Activated naive CD8-positive, alpha-beta T cell (primary cell): ENCODE results near the gene EIF3F.

Source experiments
- H3K27ac Mint-ChIP-seq: one replicate; pipeline ENCODE4 v1.8.0; 2021; ENCODE audit warnings: mixed read lengths
- H3K27me3 Mint-ChIP-seq: one replicate; pipeline ENCODE4 v1.8.0; 2021; ENCODE audit warnings: mixed read lengths
- H3K36me3 Mint-ChIP-seq: one replicate; pipeline ENCODE4 v1.8.0; 2021; ENCODE audit warnings: mixed read lengths
- H3K4me1 Mint-ChIP-seq: one replicate; pipeline ENCODE4 v1.8.0; 2021; ENCODE audit warnings: low read depth, mixed read lengths
- H3K4me3 Mint-ChIP-seq: one replicate; pipeline ENCODE4 v1.8.0; 2021; ENCODE audit warnings: mild to moderate bottlenecking, mixed read lengths
- H3K9me3 Mint-ChIP-seq: one replicate; pipeline ENCODE4 v1.8.0; 2021; ENCODE audit warnings: low read depth, mixed read lengths

The EIF3F gene

DNA sequence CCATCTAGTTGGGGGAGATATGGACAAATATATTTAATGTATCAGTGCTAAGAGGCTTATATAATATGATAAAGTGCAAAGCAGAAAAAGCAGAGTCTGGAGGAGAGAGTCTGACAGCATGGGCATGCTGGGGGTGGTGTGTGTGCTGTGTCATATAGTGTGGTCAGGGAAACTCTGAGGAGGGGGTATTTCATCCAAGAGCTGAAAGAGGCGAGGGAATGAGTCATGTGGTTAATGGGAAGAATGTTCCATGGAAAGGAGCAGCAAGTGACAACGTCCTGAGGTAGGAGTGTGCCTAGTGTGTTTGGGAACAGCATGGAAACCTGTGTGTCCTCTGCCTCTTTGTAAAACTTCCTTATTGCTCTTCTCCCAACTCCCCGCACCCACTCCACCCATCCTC is 38.0 kb downstream of the EIF3F start:
- Mint-ChIP-seq H3K4me1 (peaks cover 5% of the 10 kb centered on the region), H3K4me3 (no peak overlapping the region), H3K27ac (no peak overlapping the region), H3K36me3 (no peaks in the 10 kb centered on the region), H3K27me3 (peaks cover 13% of the 10 kb centered on the region), H3K9me3 (no peaks in the 10 kb centered on the region)

DNA sequence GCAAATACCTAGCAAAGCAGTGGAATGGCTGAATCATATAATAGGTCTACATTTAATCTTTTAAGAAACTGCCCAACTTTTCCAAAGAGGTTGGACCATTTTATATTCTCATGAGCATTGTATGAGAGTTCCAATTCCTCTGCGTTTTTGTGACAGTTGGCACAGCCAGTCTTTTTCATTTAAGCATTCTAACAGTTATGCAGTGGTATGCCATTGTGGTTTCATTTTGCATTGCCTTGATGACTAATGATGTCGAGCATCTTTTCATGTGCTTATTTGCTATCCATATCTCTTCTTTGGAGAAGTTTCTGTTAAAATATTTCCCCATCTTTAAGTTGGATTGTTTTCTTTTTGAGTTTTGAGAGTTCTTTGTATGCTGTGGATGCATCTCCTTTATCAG is 38.7 kb downstream of the EIF3F start:
- no peaks in the 10 kb centered on the region for H3K4me1 Mint-ChIP-seq
- H3K9me3 Mint-ChIP-seq: no peaks in the 10 kb centered on the region
- H3K27ac Mint-ChIP-seq: no peak overlapping the region
- peaks cover 6% of the 10 kb centered on the region for H3K27me3 Mint-ChIP-seq
- H3K4me3 Mint-ChIP-seq: no peak overlapping the region
- no peaks in the 10 kb centered on the region for H3K36me3 Mint-ChIP-seq

DNA sequence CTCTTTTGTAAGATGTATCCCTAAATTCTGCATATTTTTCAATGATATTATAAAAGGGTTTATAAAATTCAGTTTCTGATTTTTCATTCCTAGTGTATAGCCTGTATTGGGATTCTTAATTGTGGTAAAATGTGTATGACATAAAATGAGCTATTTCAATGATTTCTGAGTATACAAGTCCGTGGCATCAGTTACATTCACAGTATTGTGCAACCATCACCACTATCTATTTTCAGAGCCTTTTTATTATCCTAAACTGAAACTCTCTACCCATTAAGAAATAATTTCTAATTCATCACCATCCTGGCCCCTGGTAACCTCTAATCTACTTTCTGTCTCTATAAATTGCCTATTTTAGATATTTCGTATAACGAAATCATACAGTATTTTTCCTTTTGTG is 39.8 kb downstream of the EIF3F start:
- H3K27ac Mint-ChIP-seq: no peak overlapping the region
- H3K27me3 Mint-ChIP-seq: peaks cover 5% of the 10 kb centered on the region

DNA sequence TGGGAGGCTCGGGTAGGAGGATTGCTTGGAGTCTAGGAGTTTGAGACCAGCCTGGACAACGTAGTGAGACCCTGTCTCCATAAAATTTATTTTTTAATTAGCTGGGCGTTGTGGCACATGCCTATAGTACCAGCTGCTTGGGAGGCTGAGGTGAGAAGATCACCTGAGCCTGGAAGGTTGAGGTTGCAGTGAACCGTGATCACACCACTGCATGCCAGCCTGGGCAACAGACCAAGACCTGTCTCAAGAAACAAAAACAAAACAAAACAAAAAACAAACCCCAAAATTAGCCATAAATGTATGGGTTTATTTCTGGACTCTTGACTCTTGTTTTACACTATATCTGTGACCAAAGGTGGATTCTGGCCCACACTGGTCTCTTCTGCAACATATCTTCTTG is 41.6 kb downstream of the EIF3F start:
- H3K36me3 Mint-ChIP-seq: no peaks in the 10 kb centered on the region
- H3K9me3 Mint-ChIP-seq: no peaks in the 10 kb centered on the region
- no peak overlapping the region for H3K27ac Mint-ChIP-seq
- H3K4me1 Mint-ChIP-seq: peaks cover 6% of the 10 kb centered on the region
- H3K27me3 Mint-ChIP-seq: peaks cover 16% of the 10 kb centered on the region
- no peak overlapping the region for H3K4me3 Mint-ChIP-seq

More for the DNA sequence above, 39.8 kb downstream of the EIF3F start:
- Mint-ChIP-seq H3K9me3 (no peaks in the 10 kb centered on the region), H3K36me3 (no peaks in the 10 kb centered on the region), H3K4me3 (no peak overlapping the region), H3K4me1 (no peaks in the 10 kb centered on the region)

DNA sequence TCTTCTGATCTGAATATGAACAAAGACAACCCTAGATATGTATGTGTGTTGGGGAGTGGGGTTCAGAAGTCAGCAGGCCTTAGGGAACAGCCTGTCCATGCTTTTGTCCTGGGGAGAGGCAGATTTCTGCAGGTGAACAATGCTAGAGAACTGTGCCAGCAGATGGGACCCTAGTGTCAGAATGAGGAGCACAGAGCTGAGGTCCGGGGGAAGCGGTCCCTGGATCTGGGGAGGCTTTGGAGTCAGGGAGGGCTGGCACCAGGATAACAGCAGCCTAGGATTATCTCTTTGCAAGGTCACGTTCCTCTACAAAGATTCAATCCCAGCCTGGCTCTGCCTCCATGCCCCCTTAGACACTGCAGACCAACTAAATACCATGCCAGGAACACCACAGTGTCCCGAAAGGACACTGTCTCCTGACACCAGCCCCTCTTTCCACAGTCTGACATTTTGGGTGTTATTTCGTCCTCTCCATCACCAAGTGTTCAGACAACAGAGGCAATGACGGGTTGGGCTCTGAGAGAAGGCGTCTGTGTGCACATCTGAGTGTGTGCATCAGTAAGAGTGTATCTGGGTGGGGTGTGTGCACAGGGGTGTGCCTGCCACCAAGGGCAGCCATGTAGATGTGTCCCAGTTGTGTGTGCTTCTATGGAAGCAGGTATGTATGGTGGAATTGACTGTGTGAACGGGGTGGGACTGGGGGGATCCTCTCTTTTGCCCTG is 43.5 kb downstream of the EIF3F start:
- Mint-ChIP-seq H3K4me1 (peaks cover 6% of the 10 kb centered on the region), H3K36me3 (no peaks in the 10 kb centered on the region), H3K27ac (no peak overlapping the region), H3K4me3 (no peak overlapping the region), H3K9me3 (no peaks in the 10 kb centered on the region), H3K27me3 (peaks cover 16% of the 10 kb centered on the region)

DNA sequence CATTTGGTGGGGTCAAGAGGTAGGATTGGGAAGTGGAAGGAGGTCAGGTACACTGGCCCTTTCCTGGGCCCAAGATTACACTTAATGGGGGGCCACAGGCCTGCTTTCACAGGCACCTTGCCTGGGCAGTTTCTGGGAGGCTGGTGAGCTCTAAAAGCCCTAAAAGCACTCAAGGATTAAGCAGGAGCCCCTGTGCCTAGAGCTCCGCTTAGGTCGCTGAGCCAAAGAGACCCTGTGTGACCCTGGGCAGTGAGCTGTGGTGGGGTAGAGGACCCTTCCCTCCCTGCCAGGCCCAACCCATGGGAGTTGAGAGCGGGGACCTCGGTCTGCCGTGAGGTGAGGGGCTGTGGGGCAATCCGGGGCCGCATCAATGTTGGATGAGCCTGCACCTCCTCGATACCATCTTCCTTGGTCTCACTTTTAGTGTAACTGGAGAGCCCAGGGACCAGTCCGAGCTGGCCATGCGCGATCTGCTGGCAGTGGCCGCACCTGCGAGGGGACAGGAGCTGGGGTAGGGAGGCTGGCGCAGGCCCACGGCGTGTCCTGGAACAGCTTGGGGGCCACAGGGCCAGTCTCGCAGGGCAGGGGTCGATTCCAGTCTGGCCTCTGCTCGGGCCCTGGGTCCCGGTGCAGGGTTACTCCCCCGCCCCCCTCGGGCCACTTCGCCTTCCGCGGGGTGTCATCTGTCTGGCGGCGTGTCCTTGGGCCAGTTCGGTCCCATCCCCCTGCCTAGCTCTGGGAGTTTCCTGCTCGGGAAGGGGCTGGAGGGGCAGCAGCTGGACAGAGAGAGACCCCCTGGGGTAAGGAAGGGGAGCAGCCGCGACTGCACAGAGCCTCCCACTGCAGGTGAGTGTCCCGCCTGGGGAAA is 44.3 kb downstream of the EIF3F start:
- peaks cover 16% of the 10 kb centered on the region for H3K27me3 Mint-ChIP-seq
- no peaks in the 10 kb centered on the region for H3K9me3 Mint-ChIP-seq
- no peaks in the 10 kb centered on the region for H3K36me3 Mint-ChIP-seq
- H3K4me3 Mint-ChIP-seq: no peak overlapping the region
- H3K4me1 Mint-ChIP-seq: peaks cover 6% of the 10 kb centered on the region
- H3K27ac Mint-ChIP-seq: no peak overlapping the region

DNA sequence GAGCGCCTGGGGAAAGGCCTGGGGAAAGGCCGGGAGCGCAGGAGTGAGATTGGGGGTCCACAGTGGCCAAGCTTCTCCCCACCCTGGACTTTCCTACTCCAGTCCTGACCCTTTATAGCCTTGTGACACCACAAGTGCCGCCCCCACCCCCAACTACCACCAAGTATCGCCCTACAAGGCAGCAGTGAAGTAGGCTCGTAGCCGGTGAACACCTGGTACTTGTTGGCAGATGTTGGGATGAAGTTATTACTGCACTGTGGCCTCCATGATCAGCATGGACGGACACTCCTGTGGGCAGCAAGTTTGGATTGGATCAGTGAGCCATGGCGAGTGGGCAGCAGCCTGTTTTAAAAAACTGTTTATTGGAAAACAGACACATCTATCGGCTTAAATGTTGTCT is 45.0 kb downstream of the EIF3F start:
- Mint-ChIP-seq H3K36me3 (no peaks in the 10 kb centered on the region), H3K9me3 (no peaks in the 10 kb centered on the region), H3K4me1 (peaks cover 6% of the 10 kb centered on the region), H3K27me3 (peaks cover 16% of the 10 kb centered on the region), H3K27ac (no peak overlapping the region), H3K4me3 (no peak overlapping the region)

DNA sequence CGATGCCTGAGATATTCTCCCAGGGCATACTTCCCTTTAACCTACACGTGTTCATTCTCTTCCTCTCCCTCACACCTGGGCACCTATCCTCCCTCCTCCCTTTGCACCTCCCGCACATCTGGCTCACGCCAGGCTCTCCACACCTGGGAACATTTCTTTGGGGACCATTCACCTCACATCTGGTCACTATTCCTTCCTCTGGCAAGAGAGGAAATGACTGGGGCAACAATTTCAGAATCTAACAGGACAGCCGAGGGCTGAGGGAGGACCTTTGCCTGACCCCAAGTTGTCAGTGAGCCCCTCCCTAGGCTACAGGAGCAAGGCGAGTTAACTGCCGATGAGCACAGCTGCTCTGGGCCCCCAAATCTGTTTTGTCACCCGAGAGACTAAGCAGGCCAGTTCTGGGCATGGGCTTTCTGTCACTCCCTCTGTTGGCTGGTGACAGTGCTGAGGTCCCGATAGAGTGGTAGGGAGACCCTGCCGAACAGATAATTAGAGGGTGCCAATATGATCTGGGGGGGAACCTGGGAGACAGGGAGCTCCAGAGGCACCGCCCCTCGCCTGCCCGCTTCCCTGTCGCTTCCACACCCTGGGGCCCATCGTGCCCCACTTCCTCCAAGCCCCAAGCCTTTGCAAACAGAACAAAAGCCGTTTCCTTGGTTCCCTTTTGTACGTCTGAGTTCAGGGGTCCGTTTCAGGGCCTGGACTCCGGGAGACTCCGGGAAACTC is 45.6 kb downstream of the EIF3F start:
- Mint-ChIP-seq H3K4me1 (peaks cover 6% of the 10 kb centered on the region), H3K27ac (no peak overlapping the region), H3K4me3 (no peak overlapping the region)

DNA sequence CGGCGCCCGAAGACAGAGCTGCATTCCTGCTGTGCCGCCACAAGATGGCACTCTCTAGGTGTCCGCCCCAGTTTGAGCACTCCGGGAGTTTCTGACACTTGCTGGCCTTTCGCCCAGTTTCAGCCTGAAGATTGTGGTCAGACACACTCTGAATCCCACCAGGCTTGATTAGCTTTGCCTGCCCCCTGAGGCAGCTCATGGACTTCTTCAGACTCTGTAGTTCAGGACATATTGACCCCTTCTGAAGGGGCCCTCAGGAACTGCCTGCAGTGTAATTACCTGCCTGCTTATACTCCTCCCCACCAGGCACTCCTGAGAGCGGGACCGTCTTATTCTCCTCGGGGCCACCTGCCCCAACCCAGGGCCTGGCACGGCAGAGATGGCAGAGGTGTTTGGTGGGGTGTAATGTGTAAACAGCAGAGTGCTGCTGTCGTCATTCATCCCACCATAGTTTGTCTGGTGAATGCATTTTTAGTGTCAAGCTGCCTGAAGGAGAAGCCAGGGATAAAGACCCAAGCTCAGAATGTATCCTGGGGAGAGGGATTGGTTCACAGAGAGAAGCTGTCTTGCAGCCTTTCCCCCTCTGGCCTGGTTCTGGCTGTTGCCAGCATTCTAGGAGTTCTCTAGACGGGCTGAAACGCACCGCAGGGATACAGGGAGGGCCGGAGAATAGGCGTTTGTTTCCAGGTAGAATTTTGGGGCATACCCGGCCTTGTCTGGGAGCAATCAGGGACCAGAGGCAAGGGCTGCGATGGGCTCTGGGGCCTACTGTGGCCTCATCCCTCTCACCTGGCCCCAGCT is 46.4 kb downstream of the EIF3F start:
- peaks cover 12% of the 10 kb centered on the region for H3K27me3 Mint-ChIP-seq
- peaks cover 6% of the 10 kb centered on the region for H3K4me1 Mint-ChIP-seq
- no peak overlapping the region for H3K4me3 Mint-ChIP-seq
- no peak overlapping the region for H3K27ac Mint-ChIP-seq
- no peaks in the 10 kb centered on the region for H3K36me3 Mint-ChIP-seq
- no peaks in the 10 kb centered on the region for H3K9me3 Mint-ChIP-seq

More for the DNA sequence above, 45.6 kb downstream of the EIF3F start:
- no peaks in the 10 kb centered on the region for H3K36me3 Mint-ChIP-seq
- no peaks in the 10 kb centered on the region for H3K9me3 Mint-ChIP-seq
- H3K27me3 Mint-ChIP-seq: peaks cover 16% of the 10 kb centered on the region

DNA sequence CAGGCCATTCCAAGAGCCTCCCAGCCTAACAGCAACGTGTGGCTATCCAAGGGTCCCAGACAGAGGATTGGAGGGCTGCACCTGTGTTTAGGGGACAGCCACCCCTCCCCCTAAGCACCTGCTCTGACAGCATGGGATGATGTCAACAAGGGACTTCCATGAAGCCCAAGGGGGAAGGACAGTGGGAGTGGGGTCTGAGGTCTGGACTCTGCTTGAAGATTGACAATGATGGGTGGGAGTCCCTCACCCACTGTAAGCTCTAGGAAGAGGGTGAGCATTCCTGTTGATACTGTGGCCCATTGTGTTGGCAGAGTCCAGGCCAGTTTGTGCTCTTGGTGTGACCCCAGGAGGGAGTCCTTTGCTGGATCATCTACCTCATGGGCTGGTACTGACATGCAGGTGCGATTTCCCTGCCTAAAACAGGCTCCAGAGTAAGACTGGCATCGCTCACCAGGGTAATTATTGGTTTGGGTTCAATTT is 47.0 kb downstream of the EIF3F start:
- Mint-ChIP-seq H3K36me3 (no peaks in the 10 kb centered on the region), H3K27ac (no peak overlapping the region), H3K4me3 (no peak overlapping the region), H3K9me3 (no peaks in the 10 kb centered on the region), H3K4me1 (peaks cover 6% of the 10 kb centered on the region), H3K27me3 (peaks cover 12% of the 10 kb centered on the region)

DNA sequence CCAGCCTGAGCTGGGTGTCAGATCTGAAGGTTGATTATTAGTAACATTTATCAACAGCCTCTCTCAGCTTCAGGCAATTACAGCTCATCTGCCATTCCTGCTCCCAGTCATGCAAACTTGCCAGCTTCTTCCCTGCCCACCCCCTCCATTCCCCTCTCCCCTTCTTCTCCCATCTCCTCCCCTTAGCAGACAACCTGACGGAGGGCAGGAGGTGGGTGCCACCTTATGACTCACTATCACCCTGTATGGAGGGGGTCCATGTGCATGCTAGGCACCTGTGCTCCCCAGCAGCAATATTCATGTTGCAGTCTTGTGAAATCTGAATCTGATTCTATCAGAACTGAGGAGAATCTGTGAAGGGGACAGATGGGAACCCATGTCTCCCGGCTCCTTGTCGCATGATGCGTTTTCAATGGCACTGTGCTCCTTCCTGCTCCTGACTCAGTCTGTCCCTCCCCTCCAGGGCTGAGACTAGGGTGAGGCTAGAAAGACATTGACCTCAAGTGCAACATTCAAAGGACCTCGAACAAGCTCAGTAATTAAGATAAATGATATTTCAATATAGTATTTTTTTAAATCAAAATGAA is 47.6 kb downstream of the EIF3F start:
- Mint-ChIP-seq H3K27me3 (peaks cover 12% of the 10 kb centered on the region), H3K9me3 (no peaks in the 10 kb centered on the region), H3K4me3 (no peak overlapping the region), H3K27ac (no peak overlapping the region), H3K36me3 (no peaks in the 10 kb centered on the region), H3K4me1 (peaks cover 6% of the 10 kb centered on the region)

DNA sequence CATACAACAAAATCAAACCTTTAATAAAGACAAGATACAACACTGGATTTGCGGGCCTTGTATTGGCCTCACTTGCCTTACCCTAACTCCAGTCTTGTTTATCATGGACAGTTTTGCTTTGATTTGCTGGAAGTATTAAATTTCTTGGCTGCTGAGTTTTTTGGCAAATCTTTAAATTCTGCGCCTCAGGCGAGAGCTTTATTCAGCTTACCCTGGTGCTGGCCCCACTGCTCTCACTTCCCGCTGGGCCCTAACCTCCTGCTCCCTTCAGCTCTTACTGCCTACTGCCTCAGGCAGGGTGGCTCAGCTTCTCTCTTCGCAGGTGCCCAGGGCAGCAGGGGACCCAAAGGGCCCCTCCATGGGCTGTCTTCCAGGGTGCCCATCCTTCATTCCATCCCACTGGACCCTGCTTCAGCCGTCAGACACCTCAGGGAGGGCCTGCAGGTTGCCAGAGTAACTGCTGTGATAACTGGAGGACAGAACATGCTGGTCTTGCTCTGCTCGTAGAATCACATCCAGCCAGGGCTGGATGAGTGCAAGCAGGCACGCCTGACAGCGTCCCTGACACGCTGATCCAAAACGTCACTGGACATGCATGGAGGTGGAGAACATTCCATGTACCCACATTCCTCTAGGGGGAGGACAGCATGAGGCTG is 48.2 kb downstream of the EIF3F start:
- Mint-ChIP-seq H3K27ac (no peak overlapping the region), H3K9me3 (no peaks in the 10 kb centered on the region), H3K27me3 (peaks cover 12% of the 10 kb centered on the region), H3K4me1 (peaks cover 6% of the 10 kb centered on the region), H3K4me3 (no peak overlapping the region), H3K36me3 (no peaks in the 10 kb centered on the region)

DNA sequence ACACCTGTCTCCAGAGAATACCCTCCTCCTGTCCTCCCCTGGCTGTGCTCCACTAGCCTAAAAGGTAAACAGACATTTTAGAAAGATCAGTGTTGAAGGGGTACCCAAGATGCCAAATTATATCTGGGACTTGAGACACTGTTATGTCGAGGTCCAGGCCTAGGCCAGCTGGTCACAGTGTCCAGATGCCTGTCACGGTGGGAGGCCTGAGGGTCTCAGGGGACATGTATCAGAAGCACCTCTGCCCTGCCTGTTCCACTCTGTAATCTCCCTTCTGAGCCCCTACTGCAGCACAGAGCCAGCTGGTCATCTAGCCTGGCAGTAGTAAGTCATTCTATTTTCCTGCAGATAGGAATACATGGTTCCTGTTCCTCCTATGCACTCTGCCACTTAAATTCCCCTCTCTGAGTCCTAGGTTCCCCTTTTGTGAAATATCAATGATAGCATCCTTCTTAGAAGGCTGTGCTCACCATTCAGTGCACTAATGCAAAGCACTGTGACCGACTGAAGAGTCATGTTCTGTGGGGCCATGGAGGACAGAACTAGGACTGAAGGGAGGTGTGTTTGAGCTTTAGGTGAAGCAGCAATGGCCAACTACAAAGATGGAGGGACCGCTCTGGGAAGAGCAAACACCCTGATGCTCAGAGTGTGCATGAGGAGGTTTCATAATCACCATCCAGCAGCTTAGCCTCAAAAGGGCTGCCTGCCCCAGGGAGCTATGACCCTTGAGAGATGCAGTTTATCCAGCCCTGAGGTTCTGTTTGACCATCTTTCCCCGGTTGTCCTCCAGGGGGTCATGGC is 49.1 kb downstream of the EIF3F start:
- Mint-ChIP-seq H3K36me3 (no peaks in the 10 kb centered on the region), H3K9me3 (no peaks in the 10 kb centered on the region), H3K4me3 (no peak overlapping the region), H3K27me3 (peaks cover 11% of the 10 kb centered on the region), H3K27ac (no peak overlapping the region), H3K4me1 (peaks cover 6% of the 10 kb centered on the region)
